Activated CD4-positive, alpha-beta T cell treated with anti-CD3 and anti-CD28 coated beads, Interleukin-2, Interleukin-4, amounts not matched to agents 100 ng/mL and 50 ng/mL, durations not matched to agents 16 hours and 8 hours (primary cell): ENCODE data around the gene FBXO44.

Experiments used
- DNase-seq: peaks from one replicate; pipeline ENCODE4 v3.0.0-alpha.2; 2020; ENCODE audit warnings: low spot score

FBXO44 gene

DNA sequence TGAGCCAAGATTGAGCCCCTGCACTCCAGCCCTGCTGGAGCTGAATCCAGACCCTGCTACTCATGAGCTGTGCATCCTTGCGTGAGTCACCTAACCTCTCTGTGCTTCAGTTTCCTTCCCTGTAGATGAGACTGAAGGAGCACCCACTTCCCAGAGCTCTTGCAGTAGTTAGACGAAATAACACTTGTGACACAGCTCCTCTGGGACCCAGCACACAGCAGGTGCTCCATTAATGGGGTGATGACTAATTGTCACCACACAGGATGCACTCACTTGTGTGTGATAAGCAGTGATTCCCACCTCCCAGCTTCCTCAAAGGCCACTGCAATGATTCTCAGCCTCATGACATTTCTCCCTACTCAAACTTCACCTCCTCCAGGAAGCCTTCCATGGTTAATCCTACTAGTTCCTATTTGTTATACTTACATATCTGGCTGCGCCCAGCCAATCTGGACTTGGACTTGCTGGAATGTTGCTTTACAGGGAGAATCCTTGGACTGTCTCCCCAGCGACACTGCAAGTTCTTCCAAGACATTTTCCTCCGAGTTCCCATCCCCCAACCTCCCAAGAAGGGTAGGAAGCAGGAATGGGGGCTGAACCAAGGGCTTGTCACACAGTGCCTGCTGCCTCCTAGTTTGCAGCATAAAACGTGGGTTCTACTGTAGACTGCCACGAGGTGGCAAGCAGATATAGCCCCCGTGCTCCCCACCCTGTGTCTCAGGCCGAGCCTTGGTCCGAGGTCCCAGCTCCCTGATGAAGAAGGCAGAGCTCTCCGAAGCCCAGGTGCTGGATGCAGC lies 54.1 kb downstream of the FBXO44 start:
- no peak for DNase-seq

DNA sequence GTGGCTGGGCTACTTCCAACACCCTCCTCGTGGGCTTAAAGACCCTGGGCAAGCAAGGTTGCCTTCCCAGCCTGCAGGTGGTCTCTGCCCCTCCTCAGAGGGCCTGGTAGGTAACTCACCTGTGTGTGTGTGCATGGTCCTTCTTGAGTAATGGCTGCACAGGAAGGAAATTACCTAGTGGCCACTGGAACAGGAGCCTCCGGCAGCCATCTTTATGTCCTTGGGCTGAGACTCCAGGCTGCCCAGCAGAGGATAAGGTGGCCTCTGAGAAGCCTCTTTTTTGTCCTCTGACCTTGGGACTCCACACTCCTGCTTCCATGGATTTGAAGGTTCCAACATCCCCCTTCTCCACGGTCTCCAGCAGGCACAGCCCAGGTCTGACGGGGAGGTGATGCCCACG lies 56.8 kb downstream of the FBXO44 start:
- no peak for DNase-seq

DNA sequence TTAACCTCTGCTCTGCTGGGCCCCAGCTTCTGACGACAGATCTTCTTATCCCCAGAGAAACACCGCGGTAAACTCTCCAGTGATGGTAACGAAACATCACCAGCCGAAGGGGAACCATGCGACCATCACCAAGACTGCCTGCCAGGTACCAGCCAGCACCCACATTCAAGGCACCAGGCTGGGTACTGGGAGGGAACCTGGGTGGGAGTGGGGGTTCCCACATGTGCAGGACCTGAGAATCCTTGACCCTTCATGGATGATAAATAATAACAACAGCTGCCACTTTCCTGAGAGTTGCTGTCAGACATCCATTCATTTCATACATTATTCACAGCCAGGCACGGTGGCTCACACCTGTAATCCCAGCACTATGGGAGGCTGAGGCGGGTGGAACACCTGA lies 57.6 kb downstream of the FBXO44 start:
- DNase-seq: no peak
